ENCODE data around the gene HDGF. TPM values are rescaled to one million over a fixed set of nuclear protein-coding genes. Genes with fewer than 3 reads are reported as not detected.

Gene HDGF
- total and polyA plus RNA-seq, 2 donors, result 74.8 to 113 TPM

- no peak overlapping the region for H3K4me3 ChIP-seq (ENCODE audit: low read depth, low read length)
- WGBS, result 78% methylated on average over 8 of the region's 8 CpGs
- H3K4me1 ChIP-seq (ENCODE audit: insufficient read depth), result no peaks in the 10 kb centered on the region
- H3K36me3 ChIP-seq (ENCODE audit: insufficient read depth), result no peaks in the 10 kb centered on the region
- no peak overlapping the region for H3K27ac ChIP-seq (ENCODE audit: low read depth)
- DNase-seq (ENCODE audit: extremely low spot score), result no peak
These were observed 50.5 kb downstream of the HDGF start for GRCh38 chr1:156700736-156701531.

DNA sequence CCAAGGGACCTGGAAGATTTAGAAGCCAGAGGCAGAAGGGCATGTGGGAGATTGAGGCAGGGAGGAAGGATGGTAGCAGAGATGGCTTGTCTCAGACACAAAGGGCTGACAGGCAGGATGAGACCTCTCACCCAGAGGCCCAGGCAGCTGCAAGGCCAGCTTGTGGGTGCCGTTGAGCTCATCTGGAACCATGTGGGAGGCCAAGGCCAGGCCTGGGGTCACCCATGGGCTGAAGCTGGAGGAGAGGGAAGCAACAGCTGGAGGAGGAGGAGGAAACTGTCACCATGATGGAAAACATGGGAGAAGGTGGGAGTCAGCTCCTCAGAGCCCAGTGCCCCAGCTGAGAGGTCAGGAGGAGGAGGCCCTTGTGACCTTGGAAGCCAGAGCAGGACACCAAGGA is 52.5 kb downstream of the HDGF start:
- Histone ChIP-seq H3K4me1 (ENCODE audit: insufficient read depth) (no peaks in the 10 kb centered on the region), H3K27ac (ENCODE audit: low read depth) (no peak overlapping the region), H3K36me3 (ENCODE audit: insufficient read depth) (no peaks in the 10 kb centered on the region), H3K4me3 (ENCODE audit: low read depth, low read length) (no peak overlapping the region)
- no peak for DNase-seq (ENCODE audit: extremely low spot score)
- WGBS, result 61% methylated on average over 1 of the region's 1 CpG

DNA sequence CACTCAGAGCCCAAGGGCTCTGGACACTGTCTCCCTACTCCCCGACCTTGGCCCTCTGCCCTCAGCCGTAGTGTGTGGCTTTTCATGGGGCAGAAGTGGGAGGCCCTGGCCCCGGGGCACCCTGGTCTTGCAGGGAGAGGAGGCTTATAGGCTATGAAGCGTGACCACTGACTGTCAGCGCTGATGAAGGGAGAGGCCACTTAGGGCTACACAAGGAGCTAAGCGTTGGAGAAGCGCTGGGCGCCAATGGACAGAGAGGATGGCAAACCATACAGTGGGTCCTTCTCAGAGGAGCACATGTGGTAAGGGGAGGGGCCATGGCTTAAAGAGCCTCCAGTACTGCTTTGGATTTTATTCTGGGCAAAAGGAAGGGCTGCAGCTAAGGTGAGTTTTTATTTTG is 54.0 kb downstream of the HDGF start:
- DNase-seq (ENCODE audit: extremely low spot score), result no peak
- no peak overlapping the region for H3K4me3 ChIP-seq (ENCODE audit: low read depth, low read length)
- H3K4me1 ChIP-seq (ENCODE audit: insufficient read depth), result no peaks in the 10 kb centered on the region
- 74% methylated on average over 8 of the region's 8 CpGs for WGBS
- H3K27ac ChIP-seq (ENCODE audit: low read depth), result no peak overlapping the region
- no peaks in the 10 kb centered on the region for H3K36me3 ChIP-seq (ENCODE audit: insufficient read depth)

- 86% methylated on average over 8 of the region's 8 CpGs for whole genome bisulfite sequencing
- no peak for DNase-seq (ENCODE audit: extremely low spot score)
- H3K4me3 ChIP-seq (ENCODE audit: low read depth, low read length), result no peak overlapping the region
- H3K27ac ChIP-seq (ENCODE audit: low read depth), result no peak overlapping the region
- H3K36me3 ChIP-seq (ENCODE audit: insufficient read depth), result no peaks in the 10 kb centered on the region
- H3K4me1 ChIP-seq (ENCODE audit: insufficient read depth), result no peaks in the 10 kb centered on the region
These were observed 54.7 kb downstream of the HDGF start for GRCh38 chr1:156696755-156697154.

GRCh38 chr1:156694690-156694962 is 56.8 kb downstream of the HDGF start:
- peak overlapping the region; percentile 61 for H3K27ac ChIP-seq (ENCODE audit: low read depth)

GRCh38 chr1:156693848-156694689 is 57.4 kb downstream of the HDGF start:
- Histone ChIP-seq H3K4me1 (ENCODE audit: insufficient read depth) (no peaks in the 10 kb centered on the region), H3K4me3 (ENCODE audit: low read depth, low read length) (no peak overlapping the region), H3K36me3 (ENCODE audit: insufficient read depth) (no peaks in the 10 kb centered on the region), H3K27ac (ENCODE audit: low read depth) (peak overlapping the region; percentile 61)
- 81% methylated on average over 12 of the region's 12 CpGs for WGBS
- DNase-seq (ENCODE audit: extremely low spot score), result no peak

More at GRCh38 chr1:156694690-156694962, 56.8 kb downstream of the HDGF start:
- no peak overlapping the region for H3K4me3 ChIP-seq (ENCODE audit: low read depth, low read length)
- H3K36me3 ChIP-seq (ENCODE audit: insufficient read depth), result no peaks in the 10 kb centered on the region
- no peak for DNase-seq (ENCODE audit: extremely low spot score)
- WGBS, result 91% methylated on average over 5 of the region's 5 CpGs
- no peaks in the 10 kb centered on the region for H3K4me1 ChIP-seq (ENCODE audit: insufficient read depth)

- WGBS, result 48% methylated on average over 16 of the region's 16 CpGs
- no peaks in the 10 kb centered on the region for H3K4me1 ChIP-seq (ENCODE audit: insufficient read depth)
These were observed 58.3 kb downstream of the HDGF start for GRCh38 chr1:156692925-156693847.

DNA sequence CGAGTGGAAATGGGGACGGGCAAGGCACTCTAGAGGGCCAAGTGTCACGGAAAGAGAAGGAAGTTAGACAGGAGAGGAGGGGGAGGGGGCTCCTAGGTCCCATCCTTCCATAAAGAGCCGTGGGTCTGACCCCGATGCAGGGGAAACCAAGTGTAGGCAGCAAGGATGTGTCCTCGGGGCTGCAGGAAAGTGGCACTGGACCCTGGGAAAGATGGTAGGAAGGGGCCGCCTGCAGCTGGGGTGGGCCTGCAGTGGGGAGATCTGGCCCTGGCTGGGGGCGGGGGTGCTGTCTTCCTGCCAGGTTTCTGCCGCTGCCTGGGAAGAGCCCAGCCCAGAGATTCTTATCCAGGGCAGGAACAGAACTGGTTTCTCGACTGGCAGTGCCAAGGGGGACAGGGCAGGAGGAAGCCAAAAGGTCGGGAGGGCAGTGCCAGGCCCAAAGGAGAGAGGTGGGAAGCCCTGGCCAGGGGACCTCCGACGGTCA is 59.0 kb downstream of the HDGF start:
- no peaks in the 10 kb centered on the region for H3K36me3 ChIP-seq (ENCODE audit: insufficient read depth)
- 25% methylated on average over 13 of the region's 13 CpGs for WGBS
- no peak overlapping the region for H3K4me3 ChIP-seq (ENCODE audit: low read depth, low read length)
- H3K4me1 ChIP-seq (ENCODE audit: insufficient read depth), result no peaks in the 10 kb centered on the region
- no peak overlapping the region for H3K27ac ChIP-seq (ENCODE audit: low read depth)
- no peak for DNase-seq (ENCODE audit: extremely low spot score)

More at GRCh38 chr1:156692925-156693847, 58.3 kb downstream of the HDGF start:
- no peak overlapping the region for H3K4me3 ChIP-seq (ENCODE audit: low read depth, low read length)
- no peaks in the 10 kb centered on the region for H3K36me3 ChIP-seq (ENCODE audit: insufficient read depth)
- DNase-seq (ENCODE audit: extremely low spot score), result no peak
- peak overlapping the region; percentile 42 for H3K27ac ChIP-seq (ENCODE audit: low read depth)

Other genes starting within 250 kb of the HDGF start
- 11.8 TPM for gene IQGAP3, start 179.1 kb downstream of the HDGF start, total RNA-seq
- gene IQGAP3, start 179.1 kb downstream of the HDGF start, polyA plus RNA-seq, result 0.32 TPM
- not detected for gene TTC24, start 172.0 kb downstream of the HDGF start, total RNA-seq
- gene TTC24, start 172.0 kb downstream of the HDGF start, polyA plus RNA-seq, result 0.09 TPM
- 27.3 TPM for gene NAXE, start 159.9 kb downstream of the HDGF start, total RNA-seq
- gene NAXE, start 159.9 kb downstream of the HDGF start, polyA plus RNA-seq, result 84.1 TPM
- gene GPATCH4, start 150.2 kb downstream of the HDGF start, total RNA-seq, result 6.1 TPM
- 24.5 TPM for gene GPATCH4, start 150.2 kb downstream of the HDGF start, polyA plus RNA-seq
- gene HAPLN2, start 132.3 kb downstream of the HDGF start, total RNA-seq, result not detected
- 4.0 TPM for gene HAPLN2, start 132.3 kb downstream of the HDGF start, polyA plus RNA-seq
- 0.48 TPM for gene BCAN, start 109.6 kb downstream of the HDGF start, total RNA-seq
- gene BCAN, start 109.6 kb downstream of the HDGF start, polyA plus RNA-seq, result 0.19 TPM
- 35.7 TPM for gene NES, start 74.3 kb downstream of the HDGF start, total RNA-seq
- 38.2 TPM for gene NES, start 74.3 kb downstream of the HDGF start, polyA plus RNA-seq
- gene CRABP2, start 46.1 kb downstream of the HDGF start, total RNA-seq, result 37.9 TPM
- gene CRABP2, start 46.1 kb downstream of the HDGF start, polyA plus RNA-seq, result 25.3 TPM
- gene METTL25B, start 23.2 kb downstream of the HDGF start, total RNA-seq, result 11.4 TPM
- 32.6 TPM for gene METTL25B, start 23.2 kb downstream of the HDGF start, polyA plus RNA-seq
- 12.5 TPM for gene ISG20L2, start 22.9 kb downstream of the HDGF start, total RNA-seq
- gene ISG20L2, start 22.9 kb downstream of the HDGF start, polyA plus RNA-seq, result 22.8 TPM
- 25.8 TPM for gene MRPL24, start 10.6 kb downstream of the HDGF start, total RNA-seq
- gene MRPL24, start 10.6 kb downstream of the HDGF start, polyA plus RNA-seq, result 115 TPM
- 17.7 TPM for gene PRCC, start 15.9 kb upstream of the HDGF start, total RNA-seq
- 49.5 TPM for gene PRCC, start 15.9 kb upstream of the HDGF start, polyA plus RNA-seq
- gene SH2D2A, start 65.2 kb upstream of the HDGF start, total RNA-seq, result not detected
- 0.70 TPM for gene SH2D2A, start 65.2 kb upstream of the HDGF start, polyA plus RNA-seq
- 0.11 TPM for gene INSRR, start 107.4 kb upstream of the HDGF start, total RNA-seq
- gene INSRR, start 107.4 kb upstream of the HDGF start, polyA plus RNA-seq, result 0.04 TPM
- gene NTRK1, start 109.2 kb upstream of the HDGF start, total RNA-seq, result 0.37 TPM
- gene NTRK1, start 109.2 kb upstream of the HDGF start, polyA plus RNA-seq, result 1.0 TPM
- gene PEAR1, start 142.0 kb upstream of the HDGF start, total RNA-seq, result 9.3 TPM
- gene PEAR1, start 142.0 kb upstream of the HDGF start, polyA plus RNA-seq, result 13.1 TPM
- gene LRRC71, start 169.0 kb upstream of the HDGF start, total RNA-seq, result 0.16 TPM
- not detected for gene LRRC71, start 169.0 kb upstream of the HDGF start, polyA plus RNA-seq

All from urinary bladder (tissue), 4 donors.